B cell (primary cell): ENCODE measurements around the gene REELD1. TPM values are rescaled to one million over a fixed set of nuclear protein-coding genes. Genes with fewer than 3 reads are reported as not detected.

ENCODE experiments used
- ATAC-seq: fragments of 200-7000 bp; cut with Tn5 transposase; one replicate; pipeline ENCODE4 v1.10.0; 2021; ENCODE audit warnings: low read depth, mild to moderate bottlenecking, moderate number of reproducible peaks, moderate library complexity
- CTCF ChIA-PET: fragments of 350-600 bp; sonication (Branson Sonifier 250); formaldehyde crosslinking; loops from one replicate; lab custom pipeline; 2021; ENCODE audit warnings: antibody characterized with exemption, inconsistent platforms; lab: Charles Lee
- POLR2A ChIA-PET: fragments of 350-600 bp; sonication (Branson Sonifier 250); formaldehyde crosslinking; loops from one replicate; lab custom pipeline; 2021; ENCODE audit warnings: antibody characterized with exemption; lab: Charles Lee
- DNase-seq: peaks from one replicate; pipeline ENCODE4 v3.0.0; 2013
- H2AFZ ChIP-seq: 2 replicates; pipeline ENCODE4 v1.6.1; 2012; ENCODE audit warnings: mild to moderate bottlenecking, low read depth, low read length; ENCODE audit not compliant: insufficient read depth, poor library complexity, severe bottlenecking
- H3K27ac ChIP-seq, 2 donors: 1 replicate in 1 of 2; 2 replicates in 1 of 2; pipeline ENCODE4 v1.5.1; 2012 to 2013; ENCODE audit warnings: low read length in 2 of 2, mild to moderate bottlenecking in 2 of 2, moderate library complexity in 1 of 2
- H3K27me3 ChIP-seq, 4 experiments: fragments of 200-600 bp in 1 of 4; sonication (generic) in 1 of 4; replicated peaks in 1 of 4; 1 replicate in 2 of 4; 2 replicates in 2 of 4; pipeline versions ENCODE4 v1.6.1 to v1.7.0; 2013 to 2016; ENCODE audit warnings: low read length in 3 of 4, mild to moderate bottlenecking in 2 of 4, mixed read lengths in 1 of 4, moderate library complexity in 1 of 4; ENCODE audit not compliant: insufficient read depth in 4 of 4, control insufficient read depth in 3 of 4; ENCODE audit errors: control extremely low read depth in 1 of 4
- H3K36me3 ChIP-seq, 2 experiments: replicated peaks in 1 of 2; 1 replicate in 1 of 2; 2 replicates in 1 of 2; pipeline versions ENCODE4 v1.6.1 to v1.7.1; 2013; ENCODE audit warnings: low read length in 1 of 2; ENCODE audit not compliant: insufficient read depth in 2 of 2, control insufficient read depth in 1 of 2; ENCODE audit errors: control extremely low read depth in 1 of 2, extremely low read depth in 1 of 2
- H3K4me1 ChIP-seq, 2 donors: fragments of 200-600 bp in 1 of 2; sonication (generic) in 1 of 2; 1 replicate in 1 of 2; 2 replicates in 1 of 2; pipeline versions ENCODE4 v1.5.1 to v1.6.1; 2013 to 2017; ENCODE audit warnings: low read length in 2 of 2; ENCODE audit not compliant: control insufficient read depth in 2 of 2, insufficient read depth in 2 of 2
- H3K4me2 ChIP-seq: replicated peaks from 2 replicates; pipeline ENCODE3; 2012; ENCODE audit warnings: mild to moderate bottlenecking, low read depth, low read length; ENCODE audit not compliant: poor library complexity, severe bottlenecking
- H3K4me3 ChIP-seq, 5 experiments: fragments of 200-600 bp in 1 of 5; sonication (generic) in 1 of 5; 1 replicate in 3 of 5; 2 replicates in 2 of 5; pipeline versions ENCODE4 v1.5.1 to v1.7.0; 2011 to 2016; ENCODE audit warnings: low read length in 4 of 5, mild to moderate bottlenecking in 4 of 5, low read depth in 2 of 5, control low read depth in 1 of 5, moderate library complexity in 1 of 5; ENCODE audit not compliant: insufficient read depth in 1 of 5; ENCODE audit errors: control extremely low read depth in 1 of 5, extremely low read depth in 1 of 5
- H3K79me2 ChIP-seq: fragments of 200-600 bp; sonication (generic); one replicate; pipeline ENCODE4 v1.6.0; 2016; ENCODE audit warnings: low read length; ENCODE audit not compliant: control insufficient read depth, insufficient read depth
- H3K9ac ChIP-seq: fragments of 200-600 bp; sonication (generic); 2 replicates; pipeline ENCODE4 v1.6.1; 2017; ENCODE audit warnings: mild to moderate bottlenecking, low read length, moderate library complexity
- H3K9me3 ChIP-seq, 3 donors: one replicate each; pipeline versions ENCODE4 v1.6.1 to v1.7.1; 2013; ENCODE audit warnings: low read length in 2 of 3; ENCODE audit not compliant: control insufficient read depth in 2 of 3, insufficient read depth in 1 of 3; ENCODE audit errors: control extremely low read depth in 1 of 3
- H4K20me1 ChIP-seq: 2 replicates; pipeline ENCODE4 v1.6.0; 2012; ENCODE audit warnings: mild to moderate bottlenecking, low read length; ENCODE audit not compliant: insufficient read depth, control insufficient read depth, poor library complexity, severe bottlenecking
- H3K27ac Mint-ChIP-seq: one replicate; pipeline ENCODE4 v1.8.0; 2021; ENCODE audit warnings: mixed read lengths
- H3K27me3 Mint-ChIP-seq: one replicate; pipeline ENCODE4 v1.8.0; 2021; ENCODE audit warnings: mixed read lengths
- H3K4me1 Mint-ChIP-seq: one replicate; pipeline ENCODE4 v1.8.0; 2021; ENCODE audit warnings: mixed read lengths
- H3K4me3 Mint-ChIP-seq: one replicate; pipeline ENCODE4 v1.8.0; 2021; ENCODE audit warnings: mixed read lengths
- H3K9me3 Mint-ChIP-seq: one replicate; pipeline ENCODE4 v1.8.0; 2022; ENCODE audit warnings: mixed read lengths; ENCODE audit not compliant: insufficient read depth
- EZH2 ChIP-seq: IDR thresholded peaks from 2 replicates; pipeline ENCODE4 v1.6.1; 2012; ENCODE audit warnings: borderline replicate concordance, low read depth, mild to moderate bottlenecking, moderate library complexity, low read length; ENCODE audit not compliant: insufficient read depth, poor library complexity, severe bottlenecking
- WGBS: methylation state at CpG from one replicate; pipeline ENCODE4 v1.1.5; 2013; ENCODE audit warnings: missing lambda C conversion rate; ENCODE audit not compliant: insufficient coverage; 5-methylcytosine and 5-hydroxymethylcytosine counted together
- intact Hi-C: fragments of 100-400 bp; cut with micrococcal nuclease; formaldehyde crosslinking; loops from one replicate; pipeline ENCODE4 v1.10.0; 2022
- polyA plus RNA-seq: library from polyadenylated mRNA; depleted of rRNA; stranded (reverse); fragments of >200 nt; gene quantifications from 2 replicates; pipeline ENCODE4 v1.2.3, GENCODE V29; 2012
- total RNA-seq, 2 donors: library from RNA; stranded (reverse); fragments of 120-200 nt in 1 of 2; gene quantifications; 1 replicate in 1 of 2; 2 replicates in 1 of 2; pipeline versions ENCODE4 v1.2.3 to v1.2.4, GENCODE V29; 2013 to 2022
- TF ChIP-seq, protein P1 (sequence below): fragments of 200-600 bp; IDR thresholded peaks from one replicate; pipeline ENCODE4 v1.8.0; 2022; ENCODE audit warnings: antibody characterized with exemption, mild to moderate bottlenecking

The REELD1 gene
- total and polyA plus RNA-seq, 2 donors (not counting 1 experiment from before 2014, with no cell fraction given) = 2.6 to 7.8 TPM

DNA sequence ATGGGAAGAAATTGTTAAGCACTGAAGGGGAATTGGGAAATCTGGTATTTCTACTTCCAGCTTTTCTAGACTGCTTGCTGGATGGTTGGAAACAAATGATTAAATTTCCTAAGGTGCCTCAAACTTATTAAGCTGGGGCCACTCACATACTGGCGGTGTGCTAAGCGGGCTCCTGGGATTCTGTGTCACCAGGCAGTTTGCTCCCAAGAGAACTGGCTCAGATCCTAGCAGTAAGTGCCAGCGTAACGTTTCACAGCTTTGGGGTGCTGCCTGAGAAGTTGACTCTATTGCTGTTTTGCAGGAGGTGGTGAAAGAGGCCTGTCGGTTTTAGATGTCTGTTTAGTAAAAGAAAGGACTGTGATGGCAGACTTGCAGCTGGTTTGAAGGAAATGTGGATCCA, 6.9 kb upstream of the REELD1 start:
- H4K20me1 ChIP-seq = no peaks in the 10 kb centered on the region
- TF ChIP-seq EZH2 = no peak
- H3K9me3 ChIP-seq = peaks cover 0 to 1% (median 0%) of the 10 kb centered on the region in 3 donors
- Mint-ChIP-seq H3K27me3 (no peaks in the 10 kb centered on the region), H3K4me1 (no peaks in the 10 kb centered on the region), H3K4me3 (no peak overlapping the region), H3K27ac (no peak overlapping the region), H3K9me3 (peaks cover 2% of the 10 kb centered on the region)
- no peak overlapping the region for H3K4me3 ChIP-seq
- ChIA-PET CTCF (no interaction called here), POLR2A (no interaction called here)
- no peak overlapping the region for H3K4me2 ChIP-seq
- no peak for DNase-seq
- H3K4me1 ChIP-seq = no peaks in the 10 kb centered on the region
- H2AFZ ChIP-seq = no peak overlapping the region
- H3K36me3 ChIP-seq = peaks cover 3 to 6% of the 10 kb centered on the region in 2 experiments
- 94% methylated on average over 5 of the region's 5 CpGs for WGBS
- ATAC-seq = no peak
- H3K27me3 ChIP-seq = no peaks in the 10 kb centered on the region
- H3K79me2 ChIP-seq = no peaks in the 10 kb centered on the region
- intact Hi-C loops = no loop called here
- H3K9ac ChIP-seq = no peak overlapping the region
- H3K27ac ChIP-seq = no peak overlapping the region

DNA sequence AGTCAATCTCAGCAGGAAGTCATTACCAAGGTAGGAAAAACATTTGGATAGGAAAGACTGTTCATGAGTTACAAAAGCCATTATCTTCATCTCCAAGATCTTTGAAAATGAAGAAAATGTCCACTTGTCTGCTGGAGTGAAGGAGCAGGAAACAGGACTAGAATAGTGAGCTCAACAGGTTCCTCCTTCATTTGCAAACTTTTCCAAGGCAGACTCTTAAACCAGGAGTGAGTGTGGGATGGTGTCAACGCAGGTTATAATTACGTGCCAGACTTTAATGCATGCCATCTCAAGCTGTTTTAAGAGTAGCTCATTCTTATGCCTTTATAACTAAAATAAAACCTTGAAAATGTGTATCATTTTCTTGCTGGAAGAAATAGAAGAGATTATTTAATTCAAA, 3.4 kb upstream of the REELD1 start:
- ChIA-PET POLR2A (no interaction called here), CTCF (no interaction called here)
- WGBS = no CpG with 5 or more reads among the region's 2 CpGs
- Mint-ChIP-seq H3K27me3 (no peaks in the 10 kb centered on the region), H3K27ac (no peak overlapping the region), H3K9me3 (no peaks in the 10 kb centered on the region), H3K4me1 (no peaks in the 10 kb centered on the region), H3K4me3 (no peak overlapping the region)
- no peak overlapping the region for H3K4me3 ChIP-seq
- no peak overlapping the region for H2AFZ ChIP-seq
- no peaks in the 10 kb centered on the region for H4K20me1 ChIP-seq
- DNase-seq (no peak), ATAC-seq (no peak)
- H3K27ac ChIP-seq = no peak overlapping the region
- H3K27me3 ChIP-seq = no peaks in the 10 kb centered on the region
- H3K9me3 ChIP-seq = no peaks in the 10 kb centered on the region
- H3K36me3 ChIP-seq = no peaks in the 10 kb centered on the region
- no peak overlapping the region for H3K4me2 ChIP-seq
- H3K9ac ChIP-seq = no peak overlapping the region
- intact Hi-C loops = no loop called here
- H3K4me1 ChIP-seq = no peaks in the 10 kb centered on the region
- no peaks in the 10 kb centered on the region for H3K79me2 ChIP-seq
- no peak for TF ChIP-seq EZH2
- TF ChIP-seq, protein P1, sequence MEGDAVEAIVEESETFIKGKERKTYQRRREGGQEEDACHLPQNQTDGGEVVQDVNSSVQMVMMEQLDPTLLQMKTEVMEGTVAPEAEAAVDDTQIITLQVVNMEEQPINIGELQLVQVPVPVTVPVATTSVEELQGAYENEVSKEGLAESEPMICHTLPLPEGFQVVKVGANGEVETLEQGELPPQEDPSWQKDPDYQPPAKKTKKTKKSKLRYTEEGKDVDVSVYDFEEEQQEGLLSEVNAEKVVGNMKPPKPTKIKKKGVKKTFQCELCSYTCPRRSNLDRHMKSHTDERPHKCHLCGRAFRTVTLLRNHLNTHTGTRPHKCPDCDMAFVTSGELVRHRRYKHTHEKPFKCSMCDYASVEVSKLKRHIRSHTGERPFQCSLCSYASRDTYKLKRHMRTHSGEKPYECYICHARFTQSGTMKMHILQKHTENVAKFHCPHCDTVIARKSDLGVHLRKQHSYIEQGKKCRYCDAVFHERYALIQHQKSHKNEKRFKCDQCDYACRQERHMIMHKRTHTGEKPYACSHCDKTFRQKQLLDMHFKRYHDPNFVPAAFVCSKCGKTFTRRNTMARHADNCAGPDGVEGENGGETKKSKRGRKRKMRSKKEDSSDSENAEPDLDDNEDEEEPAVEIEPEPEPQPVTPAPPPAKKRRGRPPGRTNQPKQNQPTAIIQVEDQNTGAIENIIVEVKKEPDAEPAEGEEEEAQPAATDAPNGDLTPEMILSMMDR = no peak
